Amniotic stem cell (primary cell): Measurements from ENCODE around the gene LLGL2.
"Not testable (repeated sequence)": the region's sequence is repeated elsewhere in the genome, so short reads cannot be mapped to it uniquely, and the experiment has no call there.

Experiments used
- DNase-seq: peaks from one replicate; lab custom pipeline; 2025; lab: John Stamatoyannopoulos, UW

LLGL2 gene

GRCh38 chr17:75507733-75508719 is 17.5 kb upstream of the LLGL2 start:
- DNase-seq, result no peak

GRCh38 chr17:75508931-75509361 is 16.6 kb upstream of the LLGL2 start:
- DNase-seq, result no peak

- DNase-seq, result no peak
These were observed 15.8 kb upstream of the LLGL2 start for GRCh38 chr17:75509528-75510258.

DNA sequence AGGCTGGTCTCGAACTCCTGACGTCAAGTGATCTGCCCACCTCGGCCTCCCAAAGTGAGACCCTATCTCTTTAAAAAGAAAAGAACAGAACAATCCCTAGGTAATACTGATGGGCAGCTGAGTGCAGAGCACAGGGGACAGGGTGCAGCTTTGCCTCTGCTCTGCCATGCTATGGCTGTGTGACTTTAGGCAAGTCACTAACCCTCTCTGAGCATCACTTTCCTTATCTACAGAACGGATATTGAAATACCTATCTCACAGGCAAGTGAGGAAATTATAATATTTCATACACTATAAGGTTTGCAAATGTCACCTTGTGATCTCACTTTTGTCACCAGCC is 14.3 kb upstream of the LLGL2 start:
- no peak for DNase-seq

DNA sequence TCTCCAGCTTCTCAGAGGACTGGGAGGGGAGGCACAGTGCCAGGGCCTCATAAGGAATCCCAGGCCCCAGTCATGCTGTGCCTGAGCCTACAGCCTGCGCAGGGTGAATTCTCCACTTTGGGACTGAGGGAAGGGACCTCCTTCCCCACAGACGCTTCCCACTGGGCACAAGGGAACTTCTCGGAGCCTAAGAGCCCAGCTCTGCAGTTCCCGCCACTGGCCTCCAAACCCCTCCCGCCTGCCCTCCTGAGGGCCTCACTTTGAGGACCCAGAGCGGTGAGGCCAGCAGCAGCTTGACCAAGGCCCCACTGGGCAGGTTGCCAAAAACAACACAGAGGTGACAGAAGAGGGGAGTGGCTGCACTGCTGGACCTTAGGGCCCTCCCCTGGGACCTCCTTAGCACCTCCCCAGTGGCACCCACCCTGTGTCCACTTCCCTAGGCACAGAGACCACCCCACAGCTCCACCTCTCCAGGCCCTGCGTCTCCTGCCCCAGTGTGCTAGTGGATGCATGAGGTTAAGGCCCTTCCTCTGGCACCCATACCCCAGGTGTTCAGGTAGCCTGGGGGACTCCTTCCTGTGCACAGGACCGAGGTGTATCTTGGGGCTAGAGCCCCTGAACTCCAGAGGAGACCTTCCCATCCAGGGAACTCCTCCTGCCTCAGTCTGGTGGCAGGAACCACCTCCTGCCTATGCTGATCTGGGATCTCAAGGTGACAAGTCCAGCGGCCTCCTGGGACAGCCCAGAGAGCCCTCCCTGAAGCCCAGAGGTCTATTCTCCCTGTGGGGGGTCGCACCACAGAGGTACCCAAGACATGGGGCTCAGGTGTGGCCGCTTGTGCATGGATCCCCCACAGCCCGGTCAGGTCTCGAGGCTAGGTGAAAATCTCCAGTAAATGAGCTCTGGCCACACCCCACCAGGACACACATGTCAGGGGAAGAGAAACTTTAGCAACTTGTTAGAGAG is 13.6 kb upstream of the LLGL2 start:
- DNase-seq, result no peak

GRCh38 chr17:75512926-75513640 is 12.4 kb upstream of the LLGL2 start:
- DNase-seq, result no peak

GRCh38 chr17:75513641-75514000 is 11.9 kb upstream of the LLGL2 start:
- no peak for DNase-seq

- DNase-seq, result no peak
These were observed 11.1 kb upstream of the LLGL2 start for GRCh38 chr17:75514299-75514918.

DNA sequence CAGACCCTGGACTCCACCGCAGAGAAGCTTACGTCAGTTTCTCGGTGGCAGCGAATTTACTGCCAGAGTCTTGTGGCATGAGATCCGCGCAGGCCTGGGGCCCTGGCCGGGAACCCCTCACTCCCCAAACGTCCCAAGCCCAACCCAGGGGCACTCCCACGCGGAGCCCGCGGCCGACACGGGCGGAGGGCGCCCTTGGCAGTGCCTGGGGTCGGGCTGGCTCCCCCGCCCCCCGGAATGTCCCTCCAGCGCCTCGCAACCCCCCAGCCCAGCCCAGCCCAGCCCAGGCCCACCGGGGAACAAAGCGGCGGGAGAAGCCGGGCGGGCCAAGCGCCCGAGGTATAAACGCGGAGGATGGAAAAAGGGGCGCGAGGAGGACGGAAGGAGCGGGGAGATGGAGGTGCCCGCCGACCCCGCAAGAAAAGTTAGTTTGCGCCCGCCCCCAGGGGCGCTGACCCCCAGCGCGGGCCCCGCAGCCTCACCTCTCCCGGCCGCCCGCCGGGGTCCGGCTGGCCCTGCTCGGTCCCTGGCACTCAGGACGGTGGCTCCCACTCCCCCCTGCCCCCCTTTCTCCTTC is 10.5 kb upstream of the LLGL2 start:
- DNase-seq, result no peak

DNA sequence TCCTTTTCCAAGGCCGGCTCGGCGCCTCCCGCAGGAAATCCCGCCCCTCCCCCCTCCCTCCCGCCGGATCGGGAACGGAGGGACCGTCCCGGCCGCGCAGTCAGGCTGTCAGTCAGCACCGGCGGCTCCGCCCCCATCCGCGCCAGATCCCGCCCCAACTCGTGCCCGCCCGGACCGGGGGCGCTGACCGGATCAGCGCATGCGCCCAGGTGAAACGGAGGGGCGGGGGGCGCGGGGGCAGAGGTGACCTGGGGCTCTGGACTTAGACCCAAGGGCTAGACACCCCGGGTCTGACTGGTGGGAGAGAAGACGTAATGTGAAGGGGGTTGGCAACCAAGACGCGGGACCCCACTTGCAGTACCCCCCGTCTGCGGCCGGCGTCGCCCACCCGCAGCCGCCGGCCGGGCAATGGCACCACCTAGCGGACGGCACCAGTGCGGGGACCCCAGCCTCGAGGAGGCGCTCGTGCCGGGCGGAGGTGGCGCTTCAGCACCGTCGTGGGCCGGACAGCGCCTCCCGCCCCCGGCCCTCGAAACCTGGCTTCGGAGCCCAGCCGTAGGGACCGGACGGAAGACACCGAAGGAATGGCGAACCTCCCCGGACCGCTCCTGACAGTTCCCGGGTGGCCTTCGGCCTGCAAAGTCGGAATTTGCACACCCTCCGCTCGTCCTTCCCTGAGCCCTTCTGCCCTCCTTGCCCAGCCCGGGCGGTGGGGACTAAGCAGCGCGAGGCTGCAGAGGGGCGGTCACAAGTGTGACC is 9.8 kb upstream of the LLGL2 start, which contains the start of gene CASKIN2:
Gene CASKIN2 (minus strand): TSS at position 42 of the 759 bp plus-strand sequence. CDS start 1,733 bp downstream, outside the sequence.
- peak; percentile 66 for DNase-seq

DNA sequence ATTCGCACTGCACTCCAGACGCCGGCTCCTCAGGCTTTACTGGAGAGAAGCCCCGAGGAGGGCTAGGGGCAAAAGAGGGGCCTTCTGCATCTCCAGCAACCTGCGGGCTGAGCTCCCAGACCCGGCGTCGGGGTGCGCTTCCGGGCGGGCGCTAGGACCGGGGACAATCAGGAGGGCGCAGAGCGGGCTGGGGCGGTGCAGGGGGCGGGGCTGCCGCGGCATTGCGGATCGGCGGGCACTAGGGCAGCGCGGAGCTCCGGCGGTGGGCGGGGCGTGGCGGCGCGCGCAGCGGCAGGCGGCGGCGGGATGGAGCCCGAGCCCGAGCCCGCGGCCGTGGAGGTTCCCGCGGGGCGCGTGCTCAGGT is 9.3 kb upstream of the LLGL2 start, which contains the start of gene TSEN54:
Gene TSEN54 (plus strand): TSS at position 274 of the 364 bp plus-strand sequence. CDS start 33 bp downstream, at position 307.
- DNase-seq, result peak; percentile 67

DNA sequence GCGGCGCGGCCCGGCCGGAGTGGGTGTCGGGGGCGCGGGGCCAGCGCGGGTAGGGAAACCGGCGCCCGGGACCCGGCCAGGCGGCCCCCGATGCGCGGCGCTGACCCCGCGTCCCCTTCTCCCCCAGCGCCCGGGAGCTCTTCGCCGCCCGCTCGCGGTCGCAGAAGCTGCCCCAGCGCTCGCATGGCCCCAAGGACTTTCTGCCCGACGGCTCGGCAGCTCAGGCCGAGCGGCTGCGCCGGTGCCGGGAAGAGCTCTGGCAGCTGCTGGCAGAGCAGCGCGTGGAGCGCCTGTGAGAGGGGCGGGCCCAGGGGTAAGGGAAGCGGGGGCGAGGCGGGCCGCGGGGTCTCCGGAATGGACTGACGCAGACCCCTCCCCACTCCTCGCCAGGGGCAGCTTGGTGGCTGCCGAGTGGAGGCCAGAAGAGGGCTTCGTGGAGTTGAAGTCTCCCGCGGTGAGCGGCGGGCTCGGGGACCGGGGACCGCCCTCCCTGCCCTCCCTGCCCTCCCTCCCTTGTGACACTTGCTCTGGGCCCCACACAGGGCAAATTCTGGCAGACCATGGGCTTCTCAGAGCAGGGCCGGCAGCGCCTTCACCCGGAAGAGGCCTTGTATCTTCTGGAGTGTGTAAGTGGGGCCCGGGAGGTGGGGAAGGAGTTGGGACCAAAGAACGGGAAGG is 8.7 kb upstream of the LLGL2 start:
- no peak for DNase-seq

DNA sequence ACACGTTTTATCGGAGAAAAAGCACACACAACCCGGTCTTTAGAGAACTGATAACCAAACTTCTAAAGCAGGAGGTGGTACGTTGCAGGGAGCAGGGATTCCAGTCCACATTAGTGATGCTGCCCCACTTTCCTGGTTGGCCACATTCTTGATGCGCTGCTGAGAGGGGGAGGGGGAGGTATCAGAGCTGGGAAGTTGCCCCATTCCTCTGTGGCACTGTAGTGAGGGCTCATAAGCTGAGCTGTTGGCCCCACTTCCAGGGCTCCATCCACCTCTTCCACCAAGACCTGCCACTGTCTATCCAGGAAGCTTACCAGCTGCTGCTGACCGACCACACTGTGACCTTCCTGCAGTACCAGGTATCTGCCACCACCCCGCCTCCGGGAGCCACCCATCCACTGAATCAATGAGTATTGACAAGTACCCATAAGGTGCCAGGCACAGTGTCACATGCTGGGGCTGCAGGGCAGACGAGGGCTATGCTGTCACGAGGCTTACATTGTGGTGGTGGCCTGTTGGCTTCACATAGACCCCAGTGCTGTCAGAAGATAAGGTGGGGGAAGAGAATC is 8.1 kb upstream of the LLGL2 start:
- DNase-seq, result no peak

DNA sequence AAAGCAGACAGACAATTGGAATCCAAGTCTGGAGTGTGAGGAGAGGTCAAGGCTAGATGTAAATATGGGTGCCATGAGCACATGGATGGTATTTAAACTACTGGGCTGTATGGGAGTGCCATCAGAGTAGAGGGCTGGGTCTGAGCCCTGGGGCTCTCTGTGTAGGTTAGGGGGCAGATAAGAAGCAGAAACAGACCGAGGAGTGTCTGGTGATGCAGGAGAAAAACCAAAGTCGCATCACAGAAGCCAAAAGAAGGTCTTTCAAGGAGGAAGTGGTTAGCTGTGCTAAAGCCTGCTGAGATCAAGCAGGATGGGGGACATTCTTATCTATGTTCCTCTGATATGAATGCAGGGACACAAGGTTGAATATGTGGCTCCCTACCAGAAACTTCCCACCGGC is 7.3 kb upstream of the LLGL2 start:
- DNase-seq, result no peak

GRCh38 chr17:75518983-75519537 is 6.4 kb upstream of the LLGL2 start:
- no peak for DNase-seq

DNA sequence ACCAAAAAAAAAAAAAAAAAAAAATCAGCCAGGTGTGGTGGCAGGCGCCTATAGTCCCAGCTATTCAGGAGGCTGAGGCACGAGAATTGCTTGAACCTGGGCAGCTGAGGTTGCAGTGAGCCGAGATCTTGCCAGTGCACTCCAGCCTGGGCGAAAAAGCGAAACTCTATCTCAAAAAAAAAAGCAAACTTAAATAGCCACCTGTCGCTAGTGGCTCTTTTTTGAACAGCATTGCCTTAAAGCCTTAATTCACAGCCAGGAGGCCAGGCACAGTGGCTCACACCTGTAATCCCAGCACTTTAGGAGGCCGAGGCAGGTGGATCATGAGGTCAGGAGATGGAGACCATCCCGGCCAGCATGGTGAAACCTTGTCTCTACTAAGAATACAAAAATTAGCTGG is 5.1 kb upstream of the LLGL2 start:
- not testable (repeated sequence) for DNase-seq

DNA sequence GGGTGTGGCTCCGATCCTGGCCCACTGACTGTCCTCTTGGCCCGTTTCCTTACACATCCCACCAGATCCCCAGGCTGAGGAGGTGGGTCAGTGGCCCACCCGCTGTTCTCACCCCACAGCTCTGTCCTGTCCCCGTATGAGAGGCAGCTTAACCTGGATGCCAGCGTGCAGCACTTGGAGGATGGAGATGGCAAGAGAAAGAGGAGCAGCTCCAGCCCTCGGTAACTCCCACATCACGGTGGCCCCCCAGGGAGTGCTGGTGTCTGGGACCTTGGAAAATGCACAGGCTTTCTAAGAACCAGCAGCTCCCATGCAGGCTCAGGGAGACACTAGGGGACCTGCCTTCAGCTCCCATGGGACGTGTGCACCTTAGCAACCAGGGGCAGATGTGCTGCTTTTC is 4.2 kb upstream of the LLGL2 start:
- no peak for DNase-seq
